GM12801 (cell line): Measurements from ENCODE around the gene ADAMTS14.

Source experiments
- CTCF ChIP-seq: IDR thresholded peaks from one replicate; pipeline ENCODE4 v1.5.1; 2011; ENCODE audit warnings: control low read depth; ENCODE audit not compliant: insufficient read length; ENCODE audit errors: extremely low read depth

Gene ADAMTS14

GRCh38 chr10:70773965-70774809, 101.9 kb downstream of the ADAMTS14 start:
- no peak for TF ChIP-seq CTCF

- no peak for TF ChIP-seq CTCF
Observed at GRCh38 chr10:70774810-70775678, 102.7 kb downstream of the ADAMTS14 start.

- TF ChIP-seq CTCF: no peak
Observed at GRCh38 chr10:70775679-70776454, 103.6 kb downstream of the ADAMTS14 start.

GRCh38 chr10:70776455-70777005, 104.2 kb downstream of the ADAMTS14 start:
- no peak for TF ChIP-seq CTCF

- TF ChIP-seq CTCF: no peak
Observed at GRCh38 chr10:70777063-70777875, 105.0 kb downstream of the ADAMTS14 start.

GRCh38 chr10:70778267-70778924, 106.1 kb downstream of the ADAMTS14 start:
- TF ChIP-seq CTCF: no peak
